GM18517 (cell line): ENCODE measurements around the gene EVL.

Experiments used
- ATAC-seq: cut with Tn5 transposase; IDR thresholded peaks from one replicate; pipeline ENCODE4 v1.9.1; 2021; ENCODE audit warnings: mild to moderate bottlenecking, moderate library complexity; ENCODE audit not compliant: unreplicated experiment

The EVL gene

DNA sequence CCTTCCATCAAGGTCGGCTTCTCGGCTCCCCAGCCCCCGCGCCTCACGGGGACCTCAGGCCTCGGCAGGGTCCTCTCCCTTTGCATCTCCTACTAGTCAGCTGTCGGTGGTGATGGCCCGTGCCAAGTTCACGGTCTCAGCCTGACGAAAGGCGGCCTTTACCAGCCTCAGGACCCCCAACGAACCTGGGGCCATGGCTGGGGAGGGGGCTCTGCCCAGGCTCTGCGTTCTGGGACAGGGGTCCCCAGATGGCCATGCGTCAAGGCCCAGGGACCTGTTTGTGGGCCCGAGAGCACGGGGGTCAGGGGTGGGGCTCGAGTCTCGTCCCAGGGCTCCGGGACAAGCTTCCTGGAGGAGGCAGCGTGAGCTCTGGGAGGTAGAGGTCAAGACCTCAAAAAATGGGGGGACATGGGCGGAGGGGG lies 127.0 kb downstream of the EVL start:
- no peak for ATAC-seq

- peak; percentile 99 for ATAC-seq
Observed at GRCh38 chr14:100192672-100193416, 127.6 kb downstream of the EVL start.
